IMR-90 (cell line): ENCODE results near the gene KICS2.
A peak's percentile ranks its signal among the peaks of the same experiment; 100 is the strongest.

ENCODE experiments used
- CEBPB ChIP-seq: IDR thresholded peaks from 2 replicates; pipeline ENCODE4 v1.6.1; 2012; ENCODE audit warnings: low read depth, low read length, improper control_type of control experiment
- CTCF ChIP-seq: conservative IDR thresholded peaks from 2 replicates; pipeline ENCODE4 v1.5.1; 2012; ENCODE audit warnings: mild to moderate bottlenecking, low read depth, low read length, improper control_type of control experiment
- FOS ChIP-seq: fragments of 150-350 bp; IDR thresholded peaks from 2 replicates; pipeline ENCODE4 v1.6.1; 2016; ENCODE audit warnings: low read depth, low read length
- MAFK ChIP-seq: IDR thresholded peaks from 2 replicates; pipeline ENCODE4 v1.6.1; 2012; ENCODE audit warnings: low read depth, low read length, improper control_type of control experiment
- MAZ ChIP-seq: IDR thresholded peaks from 2 replicates; pipeline ENCODE4 v1.6.1; 2012; ENCODE audit warnings: low read depth, mild to moderate bottlenecking, low read length, improper control_type of control experiment, moderate library complexity, borderline replicate concordance
- POLR2A ChIP-seq: IDR thresholded peaks from 2 replicates; pipeline ENCODE4 v1.6.1; 2012; ENCODE audit warnings: mild to moderate bottlenecking, low read depth, low read length
- RAD21 ChIP-seq: IDR thresholded peaks from 2 replicates; pipeline ENCODE4 v1.6.1; 2012; ENCODE audit warnings: low read length, improper control_type of control experiment
- RCOR1 ChIP-seq: IDR thresholded peaks from 2 replicates; pipeline ENCODE4 v1.6.1; 2012; ENCODE audit warnings: mild to moderate bottlenecking, low read length, improper control_type of control experiment; ENCODE audit not compliant: insufficient replicate concordance
- RFX5 ChIP-seq: IDR thresholded peaks from 2 replicates; pipeline ENCODE4 v1.8.0; 2012; ENCODE audit warnings: low read depth, mild to moderate bottlenecking, low read length, moderate library complexity
- USF2 ChIP-seq: fragments of 150-350 bp; IDR thresholded peaks from 2 replicates; pipeline ENCODE4 v1.6.1; 2017; ENCODE audit warnings: mild to moderate bottlenecking, antibody characterized with exemption, low read length, low read depth

- TF ChIP-seq CTCF (no peak), MAZ (no peak), POLR2A (no peak), RAD21 (no peak), RFX5 (no peak), RCOR1 (no peak), MAFK (no peak), CEBPB (peak; percentile 92), FOS (no peak), USF2 (no peak)
Observed at GRCh38 chr12:64212119-64212746, 9.9 kb downstream of the KICS2 start.
